MG63 (cell line): Measurements from ENCODE around the gene ITPRID1. TPM values are rescaled to one million over a fixed set of nuclear protein-coding genes. Genes with fewer than 3 reads are reported as not detected.
"Not testable (repeated sequence)": the region's sequence is repeated elsewhere in the genome, so short reads cannot be mapped to it uniquely, and the experiment has no call there.

ENCODE experiments used
- DNase-seq: peaks from one replicate; pipeline ENCODE4 v3.0.0-alpha.2; 2020
- H3K27me3 ChIP-seq: fragments of 250-450 bp; sonication (Bioruptor Pico); 2 replicates; pipeline ENCODE4 v1.5.1; 2020; ENCODE audit warnings: mild to moderate bottlenecking, moderate library complexity
- H3K36me3 ChIP-seq: fragments of 250-450 bp; sonication (Bioruptor Pico); 2 replicates; pipeline ENCODE4 v1.5.1; 2020; ENCODE audit warnings: mild to moderate bottlenecking, moderate library complexity
- H3K4me3 ChIP-seq: fragments of 250-450 bp; sonication (Bioruptor Pico); 2 replicates; pipeline ENCODE4 v1.5.1; 2020; ENCODE audit warnings: mild to moderate bottlenecking, moderate library complexity
- H3K9me3 ChIP-seq: fragments of 250-450 bp; sonication (Bioruptor Pico); 2 replicates; pipeline ENCODE4 v1.5.1; 2020; ENCODE audit warnings: mild to moderate bottlenecking, moderate library complexity
- total RNA-seq: library from RNA; depleted of rRNA; stranded (reverse); fragments of >200 nt; shearing (Covaris generic); gene quantifications from 2 replicates; pipeline ENCODE4 v1.2.3, GENCODE V29; 2014; ENCODE audit warnings: low replicate concordance; rRNA removed

Gene ITPRID1
- not detected in 2 replicates for total RNA-seq

DNA sequence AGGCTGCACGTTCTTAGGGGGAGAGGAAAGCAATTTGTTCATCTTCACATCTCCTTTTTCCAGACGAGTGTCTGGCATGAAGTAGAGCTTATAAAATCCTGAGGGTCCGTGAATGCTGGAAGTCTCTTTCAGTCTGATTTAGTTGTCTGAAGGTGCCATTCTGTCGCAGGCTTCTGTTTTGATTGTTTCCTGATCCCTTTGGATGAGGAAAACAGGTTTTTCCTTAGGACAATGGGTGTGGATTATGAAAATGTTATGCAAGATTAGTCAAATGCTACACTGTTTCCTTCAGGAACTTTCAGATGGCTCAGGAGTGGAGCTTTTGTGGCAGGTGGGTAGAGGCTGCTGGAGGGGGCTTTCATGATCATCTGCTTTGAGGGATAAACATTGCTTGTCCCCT lies at the start of gene ITPRID1:
Gene ITPRID1 (plus strand): TSS at position 301 of the 400 bp plus-strand sequence. CDS start 38,935 bp downstream, outside the sequence.
- no peaks in the 10 kb centered on the region for H3K36me3 ChIP-seq
- H3K27me3 ChIP-seq, result no peaks in the 10 kb centered on the region; the same call in 1 of the 2 replicates
- DNase-seq, result no peak
- no peaks in the 10 kb centered on the region for H3K9me3 ChIP-seq
- no peak within 1 kb of the TSS for H3K4me3 ChIP-seq

DNA sequence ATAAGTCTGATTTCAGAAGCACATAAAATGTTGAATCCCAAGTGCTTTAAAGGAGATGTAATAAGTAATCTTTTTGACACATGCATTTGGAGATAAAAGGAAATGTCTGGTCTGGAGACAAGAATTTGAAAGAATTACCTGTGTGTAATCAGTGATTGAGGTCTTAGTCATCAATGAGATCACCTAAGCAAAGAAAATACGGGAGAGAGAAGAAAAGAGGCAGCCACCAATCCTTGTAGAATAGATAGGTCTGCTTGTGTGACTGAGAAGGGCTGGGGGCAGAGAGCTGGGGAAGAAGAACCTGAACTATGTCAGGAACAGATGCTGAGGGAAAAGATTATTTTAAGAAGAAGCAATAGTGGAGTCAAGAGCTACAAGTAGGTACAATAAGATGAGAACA lies 49.3 kb upstream of the ITPRID1 start:
- no peak overlapping the region for H3K4me3 ChIP-seq
- H3K27me3 ChIP-seq, result peaks cover 6% of the 10 kb centered on the region
- H3K9me3 ChIP-seq, result no peaks in the 10 kb centered on the region
- no peaks in the 10 kb centered on the region for H3K36me3 ChIP-seq
- no peak for DNase-seq

DNA sequence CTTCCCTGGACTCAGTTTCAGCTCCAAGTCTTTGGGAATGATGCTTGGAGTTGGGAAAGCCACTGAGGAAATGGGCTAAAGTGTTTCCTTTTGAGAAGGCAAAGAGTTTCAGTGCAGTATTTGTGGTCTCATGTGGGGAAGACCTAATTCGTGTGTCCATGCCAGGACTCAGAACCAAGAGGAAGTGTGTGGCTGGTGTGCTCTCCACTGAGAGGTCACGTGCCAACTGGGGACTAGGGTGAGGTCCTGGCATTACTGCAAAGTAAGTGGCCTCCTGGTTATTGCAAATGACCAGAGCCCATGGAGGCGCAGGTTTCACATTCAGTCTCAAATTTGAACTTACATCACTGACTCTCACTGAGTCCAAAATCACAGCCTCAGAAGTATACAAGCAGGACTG lies 48.6 kb upstream of the ITPRID1 start:
- Histone ChIP-seq H3K4me3 (no peak overlapping the region), H3K36me3 (no peaks in the 10 kb centered on the region), H3K27me3 (peaks cover 6% of the 10 kb centered on the region), H3K9me3 (no peaks in the 10 kb centered on the region)
- DNase-seq, result no peak

DNA sequence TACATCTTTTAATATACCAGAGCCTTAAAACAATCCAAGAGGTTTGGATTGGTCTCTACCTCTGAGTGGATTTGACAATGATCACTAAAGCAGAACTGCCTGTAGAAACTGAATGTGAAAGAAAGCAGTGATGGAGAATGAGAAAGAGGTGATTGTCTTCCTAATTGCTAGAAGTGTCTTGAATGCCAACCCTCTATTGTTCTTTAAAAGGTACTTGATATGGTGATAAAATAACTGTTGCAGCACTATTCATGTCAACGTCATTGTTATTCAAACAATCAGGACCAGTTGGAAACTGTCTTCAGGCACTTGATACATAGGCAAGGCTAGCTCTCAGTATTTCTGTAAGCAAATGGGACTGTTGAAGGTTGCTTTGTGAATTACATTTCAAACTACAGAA lies 47.9 kb upstream of the ITPRID1 start:
- H3K27me3 ChIP-seq, result peaks cover 5% of the 10 kb centered on the region
- no peak overlapping the region for H3K4me3 ChIP-seq
- H3K9me3 ChIP-seq, result no peaks in the 10 kb centered on the region
- no peak for DNase-seq
- no peaks in the 10 kb centered on the region for H3K36me3 ChIP-seq

DNA sequence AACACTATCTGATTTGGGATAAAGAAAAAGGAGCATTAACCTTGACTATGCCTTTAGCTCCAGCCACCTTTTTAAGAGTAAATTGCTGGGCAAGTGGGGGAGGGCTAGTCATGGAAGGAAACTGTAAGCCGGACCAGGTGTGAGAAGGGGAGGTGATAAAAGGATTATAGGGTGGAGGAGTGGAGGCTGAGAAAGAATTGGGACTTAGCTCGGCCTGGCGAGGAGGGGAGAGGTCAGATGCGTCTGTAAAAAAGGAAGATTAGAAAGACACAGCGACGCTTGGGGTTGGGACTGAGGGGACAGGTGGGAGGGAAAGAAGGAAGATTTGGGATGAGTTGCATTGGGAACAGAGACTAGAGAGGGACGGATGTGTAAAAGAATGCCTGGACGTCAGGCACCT lies 43.0 kb upstream of the ITPRID1 start:
- H3K36me3 ChIP-seq, DNase-seq, H3K9me3 ChIP-seq, H3K27me3 ChIP-seq, H3K4me3 ChIP-seq: not testable (repeated sequence)

DNA sequence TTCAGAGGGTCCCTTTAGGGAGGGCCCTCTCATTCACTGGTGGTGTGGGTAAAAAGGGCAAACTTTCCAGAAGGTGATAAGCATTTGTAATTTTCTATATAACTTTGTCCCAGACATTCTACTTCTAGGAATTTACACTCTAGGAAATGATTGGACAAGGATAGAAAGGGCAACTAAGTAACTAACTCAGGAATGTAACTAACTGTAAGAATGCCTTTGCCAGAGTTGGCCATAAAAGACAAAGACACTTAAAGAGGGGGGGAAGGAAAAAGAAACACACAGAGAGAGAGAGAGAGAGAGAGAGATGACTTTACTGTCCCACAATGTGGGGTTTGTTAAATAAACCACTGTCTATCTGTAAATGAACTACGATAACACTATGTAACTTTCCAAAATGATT lies 38.5 kb upstream of the ITPRID1 start:
- Histone ChIP-seq H3K36me3 (no peaks in the 10 kb centered on the region), H3K4me3 (no peak overlapping the region), H3K9me3 (no peaks in the 10 kb centered on the region), H3K27me3 (no peaks in the 10 kb centered on the region)
- no peak for DNase-seq

DNA sequence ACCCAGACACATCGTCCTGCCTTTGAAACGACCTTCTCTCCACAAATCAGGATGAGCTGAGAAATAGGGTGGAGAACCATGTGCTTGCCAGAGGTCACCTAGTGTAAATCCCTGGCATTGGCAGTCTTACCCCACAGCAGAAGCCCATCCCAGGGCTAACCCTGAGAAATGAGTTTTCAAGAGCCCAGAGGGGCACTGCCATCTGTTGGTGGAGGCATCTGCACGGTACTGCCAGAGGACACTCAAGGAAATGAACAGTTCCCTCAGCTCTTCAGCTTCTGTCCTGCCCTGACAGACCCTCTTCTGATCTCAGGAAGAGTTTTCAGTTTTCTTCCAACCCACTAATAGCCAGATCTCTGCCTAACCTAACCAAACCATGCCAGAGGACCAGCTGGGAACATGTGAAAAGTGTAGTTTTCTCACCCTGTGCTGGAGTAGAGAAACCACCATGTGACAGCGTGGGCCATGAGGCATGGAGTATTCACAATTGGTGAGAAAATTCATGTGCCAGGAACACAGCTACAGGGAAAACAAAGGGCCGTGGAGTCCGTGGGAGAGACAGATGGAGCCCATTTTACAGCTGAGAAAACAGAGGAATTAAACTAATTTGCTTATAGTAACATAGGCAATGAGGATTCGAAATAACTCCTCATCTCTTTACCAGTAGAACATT lies 37.7 kb upstream of the ITPRID1 start:
- no peak overlapping the region for H3K4me3 ChIP-seq
- no peaks in the 10 kb centered on the region for H3K27me3 ChIP-seq
- no peaks in the 10 kb centered on the region for H3K9me3 ChIP-seq
- DNase-seq, result no peak
- H3K36me3 ChIP-seq, result no peaks in the 10 kb centered on the region

DNA sequence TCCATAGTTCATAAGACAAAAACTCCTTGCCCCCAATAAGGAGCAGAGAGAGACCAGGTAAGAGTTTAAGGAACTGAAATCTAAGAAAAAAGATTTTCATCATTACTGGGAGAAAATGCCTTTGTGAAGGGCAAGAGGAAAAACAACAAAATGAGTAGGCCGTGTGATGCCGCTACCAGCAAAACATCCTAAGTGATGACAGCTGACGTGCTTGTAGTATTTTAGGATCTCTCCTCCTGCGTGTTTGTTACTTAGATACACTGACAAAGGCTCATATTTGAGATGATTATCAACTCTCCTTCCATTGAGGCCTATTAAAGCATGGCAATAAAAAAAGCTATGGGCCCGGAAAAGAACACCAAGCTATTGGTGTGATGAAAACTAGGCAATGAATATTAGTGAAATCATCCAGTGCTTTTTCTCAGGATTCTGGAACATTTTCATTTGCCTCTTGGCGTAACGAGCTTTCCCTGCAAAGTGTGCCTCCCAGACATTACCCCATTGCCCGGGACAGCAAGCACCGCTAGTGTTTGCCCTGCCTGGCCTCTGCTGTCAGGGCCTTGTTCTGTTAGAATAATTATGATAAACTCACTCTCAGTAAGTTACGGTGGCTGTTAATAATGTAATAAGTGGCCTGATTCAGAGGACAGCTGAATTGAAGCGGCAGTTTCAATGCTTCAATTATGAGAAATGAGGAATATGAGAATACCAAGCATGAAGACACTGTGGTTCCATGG lies 36.8 kb upstream of the ITPRID1 start:
- H3K4me3 ChIP-seq, result no peak overlapping the region
- H3K9me3 ChIP-seq, result no peaks in the 10 kb centered on the region
- no peaks in the 10 kb centered on the region for H3K27me3 ChIP-seq
- DNase-seq, result no peak
- no peaks in the 10 kb centered on the region for H3K36me3 ChIP-seq

DNA sequence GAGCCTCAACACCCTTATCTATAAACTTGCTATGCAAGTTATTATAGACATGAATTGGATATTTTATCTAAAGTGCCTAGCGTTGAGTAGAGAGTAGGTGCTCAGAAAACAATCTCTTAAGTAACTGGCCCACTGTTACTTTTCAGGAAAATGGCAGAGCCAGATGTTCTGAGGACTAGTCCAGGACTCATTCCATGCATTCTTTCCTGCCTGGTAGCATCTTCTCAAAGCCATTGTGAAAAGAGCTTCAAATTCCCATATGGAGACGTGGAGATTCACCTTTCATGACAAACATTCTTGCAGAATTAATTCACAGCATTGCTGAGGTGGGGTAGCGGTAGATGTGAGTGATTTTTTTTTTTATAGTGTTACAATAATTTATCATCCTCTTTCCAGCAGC lies 35.9 kb upstream of the ITPRID1 start:
- no peaks in the 10 kb centered on the region for H3K36me3 ChIP-seq
- no peak for DNase-seq
- no peaks in the 10 kb centered on the region for H3K9me3 ChIP-seq
- H3K27me3 ChIP-seq, result no peaks in the 10 kb centered on the region
- no peak overlapping the region for H3K4me3 ChIP-seq

DNA sequence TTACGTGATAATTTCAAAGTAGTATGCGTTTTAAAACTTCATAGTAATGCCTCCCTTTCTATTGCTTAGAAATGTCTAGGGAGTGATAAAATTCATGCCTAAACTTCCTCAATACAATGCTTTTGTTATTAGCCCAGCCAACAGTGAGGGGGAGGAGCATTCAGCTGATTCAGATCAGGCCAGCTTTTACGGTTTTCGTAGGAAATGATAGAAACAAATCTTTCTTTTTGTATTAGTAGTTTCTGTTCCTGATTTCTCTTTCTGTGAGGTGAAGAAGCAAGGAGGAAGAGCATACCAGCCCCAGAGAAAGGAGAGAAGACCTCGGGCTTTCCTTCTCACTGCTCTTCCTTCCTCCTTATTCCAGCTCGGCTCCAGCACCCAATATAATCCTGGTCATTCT lies 35.2 kb upstream of the ITPRID1 start:
- no peak for DNase-seq
- Histone ChIP-seq H3K36me3 (no peaks in the 10 kb centered on the region), H3K27me3 (no peaks in the 10 kb centered on the region), H3K4me3 (no peak overlapping the region), H3K9me3 (no peaks in the 10 kb centered on the region)

DNA sequence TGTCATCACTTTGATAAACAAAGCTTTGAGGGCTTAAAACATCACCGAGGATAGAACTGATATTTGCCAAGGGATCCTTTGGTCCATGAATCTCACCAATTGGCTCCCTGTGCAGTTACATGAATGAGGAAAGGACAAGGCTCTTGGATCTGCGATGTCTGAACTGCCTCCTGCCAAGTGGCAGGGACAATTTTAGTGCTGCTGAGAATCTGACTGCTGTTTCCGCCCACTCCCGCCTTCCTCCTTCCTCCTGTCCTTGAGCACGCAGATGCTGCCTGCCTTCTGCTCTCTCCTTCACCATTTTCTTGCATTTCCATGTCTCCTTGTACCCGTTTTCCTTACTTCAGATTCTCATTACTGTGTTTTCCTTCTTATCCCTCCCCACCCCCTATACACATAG lies 26.8 kb upstream of the ITPRID1 start:
- Histone ChIP-seq H3K9me3 (no peaks in the 10 kb centered on the region), H3K4me3 (no peak overlapping the region), H3K36me3 (no peaks in the 10 kb centered on the region), H3K27me3 (no peaks in the 10 kb centered on the region)
- DNase-seq, result no peak

DNA sequence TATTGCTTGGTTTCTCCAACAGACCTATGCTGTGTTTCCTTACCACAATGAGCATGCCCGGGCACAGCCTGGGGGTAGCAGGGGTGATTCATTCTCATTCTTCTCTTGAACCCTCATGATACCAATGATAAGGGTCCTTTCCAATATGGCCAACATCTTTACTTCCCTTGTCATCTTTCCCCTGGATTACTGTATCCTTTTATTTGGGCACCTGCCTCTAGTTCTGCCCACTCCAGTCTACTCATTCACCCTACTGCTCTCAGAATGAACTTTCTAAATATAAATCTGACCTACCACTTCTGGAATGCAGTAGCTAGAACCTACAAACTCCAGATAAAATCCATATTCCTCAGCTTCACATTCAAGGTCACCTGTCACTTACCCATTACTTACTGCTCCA lies 26.4 kb upstream of the ITPRID1 start:
- Histone ChIP-seq H3K36me3 (no peaks in the 10 kb centered on the region), H3K27me3 (no peaks in the 10 kb centered on the region), H3K9me3 (no peaks in the 10 kb centered on the region), H3K4me3 (no peak overlapping the region)
- no peak for DNase-seq

DNA sequence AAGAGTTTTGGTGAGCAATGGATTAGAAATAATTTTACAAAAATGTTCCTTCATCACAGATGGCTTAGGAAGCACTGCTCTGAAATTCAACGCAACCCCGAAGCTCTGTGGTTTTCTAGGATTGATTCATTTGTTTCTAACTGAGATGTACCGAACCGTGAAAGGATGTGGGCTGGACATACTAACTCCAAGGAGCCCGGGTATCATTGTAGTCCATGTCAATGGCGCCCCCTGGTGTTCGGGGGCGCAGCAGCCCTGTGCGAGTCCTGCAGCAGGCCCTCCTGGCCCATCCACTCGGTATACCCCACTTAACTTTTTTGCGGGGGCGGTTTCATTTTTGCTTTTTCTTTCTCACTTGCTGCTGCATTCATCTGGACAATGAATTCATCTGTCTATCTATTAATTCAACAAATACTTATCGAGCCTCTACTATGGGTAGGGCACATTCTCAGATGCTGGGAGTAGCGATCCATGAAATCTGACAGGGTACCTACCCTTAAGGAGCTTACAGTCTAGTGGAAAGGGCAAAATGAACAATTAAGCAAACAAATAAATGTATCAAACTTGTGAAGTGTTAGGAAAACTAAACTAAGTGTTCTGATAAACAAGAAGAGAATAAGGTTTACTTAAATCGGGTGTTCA lies 25.2 kb upstream of the ITPRID1 start:
- peak; percentile 55 for DNase-seq
- Histone ChIP-seq H3K4me3 (no peak overlapping the region), H3K9me3 (no peaks in the 10 kb centered on the region), H3K27me3 (no peaks in the 10 kb centered on the region), H3K36me3 (no peaks in the 10 kb centered on the region)

DNA sequence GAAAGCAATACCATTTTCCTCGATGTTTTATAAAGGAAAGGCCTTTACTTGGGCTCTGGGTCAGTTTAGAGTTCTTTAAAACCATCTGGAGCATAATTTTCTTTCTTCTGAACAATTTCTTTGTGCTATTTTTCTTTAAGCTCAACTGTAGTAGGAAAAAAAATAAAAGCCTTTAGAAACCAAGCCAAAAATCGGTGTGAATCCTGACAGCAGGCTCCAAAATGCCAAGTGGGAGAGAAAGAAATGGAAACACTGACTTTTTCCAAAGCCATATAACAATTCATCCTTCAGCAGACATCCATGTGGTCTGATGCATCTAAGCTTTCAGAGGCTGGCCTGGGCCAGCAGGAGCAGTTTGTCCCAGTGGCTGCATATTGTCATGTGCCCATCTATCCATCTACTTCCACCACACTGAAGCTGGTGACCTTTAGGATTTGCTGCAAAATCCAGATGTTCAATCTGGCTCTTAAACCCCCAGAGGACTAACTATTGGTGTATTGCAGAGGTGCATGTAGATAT lies 23.0 kb upstream of the ITPRID1 start:
- H3K27me3 ChIP-seq, result no peaks in the 10 kb centered on the region
- no peaks in the 10 kb centered on the region for H3K36me3 ChIP-seq
- no peak overlapping the region for H3K4me3 ChIP-seq
- H3K9me3 ChIP-seq, result no peaks in the 10 kb centered on the region
- DNase-seq, result no peak

DNA sequence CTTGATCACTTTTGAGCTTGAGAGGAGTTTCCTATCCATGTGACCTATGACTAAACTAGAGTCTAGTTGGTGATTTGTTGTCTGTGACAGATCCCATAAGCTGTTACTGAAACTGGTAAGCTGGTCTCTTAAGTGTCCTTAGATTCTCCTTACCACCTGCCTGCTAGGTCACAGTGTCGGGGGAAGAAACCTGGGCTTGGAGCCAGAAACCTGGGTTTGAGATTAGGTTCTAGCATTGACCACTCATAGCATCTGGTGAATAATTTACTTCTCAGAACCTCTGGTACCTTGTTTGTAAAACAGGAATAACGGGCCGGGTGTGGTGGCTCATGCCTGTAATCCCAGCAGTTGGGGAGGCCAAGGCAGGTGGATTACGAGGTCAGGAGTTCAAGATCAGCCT lies 21.8 kb upstream of the ITPRID1 start:
- DNase-seq, result no peak
- Histone ChIP-seq H3K4me3 (no peak overlapping the region), H3K36me3 (no peaks in the 10 kb centered on the region), H3K9me3 (no peaks in the 10 kb centered on the region), H3K27me3 (no peaks in the 10 kb centered on the region)

DNA sequence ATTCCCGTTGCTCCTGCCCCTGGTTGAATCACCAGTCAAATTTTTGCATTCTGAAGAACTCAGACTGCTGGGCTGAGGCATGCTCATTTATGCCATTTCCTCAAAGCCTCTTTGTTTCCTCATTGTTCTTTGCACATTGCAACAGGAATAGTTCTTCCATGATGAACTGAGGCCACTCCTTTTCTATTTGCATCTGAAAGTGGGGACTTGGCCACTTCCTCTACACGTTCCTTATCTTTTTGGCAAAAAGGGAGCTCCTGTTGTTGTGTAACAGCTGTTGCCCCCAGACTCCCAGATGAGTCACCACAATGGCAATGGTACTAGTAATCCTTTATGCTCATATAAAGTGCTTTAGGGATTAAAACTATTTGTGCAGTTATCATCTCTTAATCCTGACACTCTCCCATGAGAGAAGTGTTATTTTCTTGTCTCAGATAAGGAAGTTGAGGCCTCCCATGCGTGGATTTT lies 20.1 kb upstream of the ITPRID1 start:
- no peak for DNase-seq
- Histone ChIP-seq H3K4me3 (no peak overlapping the region), H3K9me3 (no peaks in the 10 kb centered on the region), H3K36me3 (no peaks in the 10 kb centered on the region), H3K27me3 (no peaks in the 10 kb centered on the region)

DNA sequence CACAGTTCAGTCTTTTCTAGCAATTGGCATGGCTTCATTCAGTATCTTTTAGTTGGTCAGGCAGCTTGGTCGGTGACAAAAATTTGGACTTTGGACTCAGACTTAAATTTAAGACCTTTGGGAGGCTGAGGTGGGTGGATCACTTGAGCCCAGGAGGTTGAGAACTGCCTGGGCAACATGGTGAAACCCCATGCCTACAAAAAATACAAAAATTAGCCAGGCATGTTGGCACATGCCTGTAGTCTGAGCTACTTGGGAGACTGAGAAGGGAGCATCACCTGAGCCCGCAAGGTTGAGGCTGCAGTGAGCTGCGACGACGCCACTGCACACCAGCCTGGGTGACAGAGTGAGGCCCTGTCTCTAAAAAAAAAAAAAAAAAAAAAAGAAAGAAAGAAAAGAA lies 19.5 kb upstream of the ITPRID1 start:
- Histone ChIP-seq H3K4me3 (no peak overlapping the region), H3K27me3 (no peaks in the 10 kb centered on the region), H3K9me3 (no peaks in the 10 kb centered on the region), H3K36me3 (no peaks in the 10 kb centered on the region)
- no peak for DNase-seq
